A549 (cell line): Measurements from ENCODE around the gene USH1C. TPM values are rescaled to one million over a fixed set of nuclear protein-coding genes. Genes with fewer than 3 reads are reported as not detected.

Experiments
- ATAC-seq, 2 experiments: fragments of 200-7000 bp in 1 of 2; fragments of >200 bp in 1 of 2; cut with Nextera tagmentation in 1 of 2; cut with Tn5 transposase in 1 of 2; 3 replicates each; pipeline versions ENCODE4 v1.8.0 to v1.9.1; 2018 to 2020; ENCODE audit warnings: mild to moderate bottlenecking in 1 of 2, moderate library complexity in 1 of 2
- CTCF ChIA-PET: fragments of 300-600 bp; sonication (Branson Sonifier 250); formaldehyde crosslinking; extraction: SDS; loops from one replicate; lab custom pipeline; 2021; ENCODE audit warnings: antibody characterized with exemption, inconsistent platforms; lab: Yijun Ruan, JAX
- POLR2A ChIA-PET: fragments of 350-600 bp; formaldehyde crosslinking; extraction: SDS; loops from one replicate; lab custom pipeline; 2021; ENCODE audit warnings: antibody characterized with exemption, inconsistent platforms; lab: Yijun Ruan, JAX
- DNase-seq, 2 experiments: peaks; one replicate each; pipeline versions ENCODE4 v3.0.0 to v3.0.0-alpha.2; 2011 to 2016; ENCODE audit warnings: low read depth in 1 of 2, low spot score in 1 of 2
- FAIRE-seq: peaks from 2 replicates; lab custom pipeline; 2011; peaks lifted over from hg19 to GRCh38; lab: Jason Lieb, UNC
- H3K27ac ChIP-seq, 2 experiments: fragments of >200 bp; sonication (Bioruptor Twin); formaldehyde crosslinking; 3 replicates each; pipeline ENCODE4 v1.5.1; 2016 to 2017
- H3K4me1 ChIP-seq: fragments of >200 bp; sonication (Bioruptor Twin); formaldehyde crosslinking; 3 replicates; pipeline ENCODE4 v1.6.1; 2016
- H3K4me2 ChIP-seq: fragments of >200 bp; sonication (Bioruptor Twin); formaldehyde crosslinking; 3 replicates; pipeline ENCODE4 v1.6.1; 2016
- H3K4me3 ChIP-seq: fragments of >200 bp; sonication (Bioruptor Twin); formaldehyde crosslinking; 3 replicates; pipeline ENCODE4 v1.5.1; 2016
- H3K9me3 ChIP-seq: fragments of >200 bp; sonication (Bioruptor Twin); formaldehyde crosslinking; 3 replicates; pipeline ENCODE4 v1.6.1; 2016
- CBX8 ChIP-seq: fragments of 200-600 bp; sonication (generic); IDR thresholded peaks from 2 replicates; pipeline ENCODE4 v1.6.1; 2016
- CHD4 ChIP-seq: fragments of 200-600 bp; sonication (generic); IDR thresholded peaks from 2 replicates; pipeline ENCODE4 v1.6.1; 2016; ENCODE audit warnings: antibody characterized with exemption, mild to moderate bottlenecking, borderline replicate concordance
- CTCF ChIP-seq: fragments of >200 bp; sonication (Bioruptor Twin); formaldehyde crosslinking; IDR thresholded peaks from 3 replicates; pipeline ENCODE4 v1.5.1; 2016
- FOSB ChIP-seq: fragments of 250-450 bp; sonication (Bioruptor Pico); IDR thresholded peaks from 2 replicates; pipeline ENCODE4 v1.5.0; 2020; ENCODE audit warnings: mild to moderate bottlenecking, moderate library complexity
- FOSL2 ChIP-seq, 2 experiments: fragments of 450-650 bp in 1 of 2; fragments of >200 bp in 1 of 2; sonication (Bioruptor Twin) in 1 of 2; formaldehyde crosslinking; IDR thresholded peaks; 2 replicates each; pipeline versions ENCODE4 v1.5.0 to v1.6.1; 2016 to 2020; ENCODE audit warnings: mild to moderate bottlenecking in 1 of 2, moderate library complexity in 1 of 2
- FOXS1 ChIP-seq: fragments of 250-450 bp; sonication (Bioruptor Pico); IDR thresholded peaks from 2 replicates; pipeline ENCODE4 v1.5.0; 2020; ENCODE audit warnings: mild to moderate bottlenecking, moderate library complexity
- HDAC2 ChIP-seq: fragments of 200-600 bp; sonication (generic); IDR thresholded peaks from 2 replicates; pipeline ENCODE4 v1.6.1; 2016
- HOXA7 ChIP-seq: fragments of 250-450 bp; sonication (Bioruptor Pico); IDR thresholded peaks from 2 replicates; pipeline ENCODE4 v1.5.0; 2020; ENCODE audit warnings: mild to moderate bottlenecking, moderate library complexity
- JUN ChIP-seq, 2 experiments: fragments of >200 bp; sonication (Bioruptor Twin); formaldehyde crosslinking; IDR thresholded peaks; 2 replicates in 1 of 2; 3 replicates in 1 of 2; pipeline ENCODE4 v1.6.1; 2016 to 2017
- JUNB ChIP-seq: fragments of >200 bp; sonication (Bioruptor Twin); formaldehyde crosslinking; IDR thresholded peaks from 2 replicates; pipeline ENCODE4 v1.6.1; 2016
- NPAS2 ChIP-seq: fragments of 250-450 bp; sonication (Bioruptor Pico); IDR thresholded peaks from 2 replicates; pipeline ENCODE4 v1.8.0; 2022; ENCODE audit warnings: mild to moderate bottlenecking, moderate library complexity, borderline replicate concordance
- PBX3 ChIP-seq: IDR thresholded peaks from 2 replicates; pipeline ENCODE4 v1.6.1; 2012
- POLR2A ChIP-seq: IDR thresholded peaks from 2 replicates; pipeline ENCODE4 v1.6.1; 2012; ENCODE audit warnings: mild to moderate bottlenecking, low read length
- RAD21 ChIP-seq, 2 experiments: fragments of >200 bp in 1 of 2; sonication (Bioruptor Twin) in 1 of 2; formaldehyde crosslinking in 1 of 2; IDR thresholded peaks in 1 of 2; conservative IDR thresholded peaks in 1 of 2; 2 replicates in 1 of 2; 3 replicates in 1 of 2; pipeline ENCODE4 v1.6.1; 2012 to 2018; ENCODE audit warnings: inconsistent platforms in 1 of 2
- REST ChIP-seq: fragments of 200-600 bp; sonication (generic); IDR thresholded peaks from 2 replicates; pipeline ENCODE4 v1.6.1; 2016; ENCODE audit warnings: antibody characterized with exemption, mild to moderate bottlenecking, moderate library complexity
- RFX5 ChIP-seq: fragments of 450-650 bp; IDR thresholded peaks from 2 replicates; pipeline ENCODE4 v1.7.1; 2014; ENCODE audit warnings: antibody characterized with exemption, mild to moderate bottlenecking, moderate library complexity
- SMC3 ChIP-seq: fragments of >200 bp; sonication (Bioruptor Twin); formaldehyde crosslinking; IDR thresholded peaks from 3 replicates; pipeline ENCODE4 v1.6.1; 2018; ENCODE audit warnings: inconsistent platforms
- TP53 ChIP-seq: fragments of 250-450 bp; sonication (Bioruptor Pico); IDR thresholded peaks from 2 replicates; pipeline ENCODE4 v1.5.0; 2021; ENCODE audit warnings: mild to moderate bottlenecking, moderate library complexity
- USF2 ChIP-seq: fragments of 450-650 bp; IDR thresholded peaks from 2 replicates; pipeline ENCODE4 v1.6.1; 2014; ENCODE audit warnings: antibody characterized with exemption
- ZC3H11A ChIP-seq: fragments of 450-650 bp; IDR thresholded peaks from 2 replicates; pipeline ENCODE4 v1.6.1; 2014; ENCODE audit warnings: antibody characterized with exemption, mild to moderate bottlenecking
- ZFP36 ChIP-seq: fragments of 450-650 bp; IDR thresholded peaks from 2 replicates; pipeline ENCODE4 v1.6.1; 2014; ENCODE audit warnings: borderline replicate concordance; ENCODE audit not compliant: partially characterized antibody
- ZNF302 ChIP-seq: fragments of 250-450 bp; sonication (Bioruptor Pico); IDR thresholded peaks from 2 replicates; pipeline ENCODE4 v1.9.0; 2021; ENCODE audit warnings: inconsistent platforms, mild to moderate bottlenecking, moderate library complexity
- ZSCAN20 ChIP-seq: fragments of 250-450 bp; sonication (Bioruptor Pico); IDR thresholded peaks from 2 replicates; pipeline ENCODE4 v1.8.0; 2022; ENCODE audit warnings: mild to moderate bottlenecking, moderate library complexity
- WGBS: methylation state at CpG from one replicate; pipeline ENCODE4 v1.1.6; 2017; ENCODE audit errors: missing lambda C conversion rate; 5-methylcytosine and 5-hydroxymethylcytosine counted together
- polyA plus RNA-seq, 4 experiments: library from polyadenylated mRNA; depleted of rRNA in 3 of 4; stranded (reverse); fragments of >200 nt; fragmentation: RNase III in 1 of 4; extraction: RNeasy Plus Mini Kit Qiagen cat#74134 plus additional on column Dnase treatment in 1 of 4; gene quantifications; 2 replicates in 3 of 4; 3 replicates in 1 of 4; pipeline ENCODE4 v1.2.3, GENCODE V29; 2011 to 2017

USH1C gene
- polyA plus RNA-seq, 2 of the 4 experiments (the other 2 are of a cell fraction): 3.2 to 8.6 TPM

GRCh38 chr11:17518366-17518765 lies 25.9 kb downstream of the USH1C start:
- ChIA-PET CTCF (interaction anchor here (0.7 to 45.8 kb wide), 5 partner anchors 10 to 165 kb away, joined by 3 to 1119 read pairs (median 89); partner anchors contain the start of gene KCNJ11), POLR2A (no interaction called here)
- Histone ChIP-seq H3K4me3 (no peak overlapping the region), H3K4me1 (no peaks in the 10 kb centered on the region), H3K4me2 (no peak overlapping the region), H3K9me3 (no peaks in the 10 kb centered on the region), H3K27ac (no peak overlapping the region)
- no peak for FAIRE-seq
- no peak for TF ChIP-seq POLR2A
- TF ChIP-seq ZSCAN20 (CRISPR knock-in tag): no peak
- TF ChIP-seq CTCF: no peak
- no peak for TF ChIP-seq NPAS2
- no peak for TF ChIP-seq PBX3
- no peak for TF ChIP-seq SMC3
- TF ChIP-seq CBX8: no peak
- no peak for TF ChIP-seq FOSL2 (IDR thresholded peaks at IDR 0.05)
- no peak for TF ChIP-seq FOSL2 (CRISPR knock-in tag; IDR thresholded peaks at IDR 0.05)
- WGBS: 53% methylated on average over 2 of the region's 2 CpGs
- DNase-seq: no peak
- ATAC-seq: no peak

- DNase-seq (no peak), FAIRE-seq (no peak), ATAC-seq (no peak)
- Histone ChIP-seq H3K27ac (no peak overlapping the region), H3K4me1 (no peaks in the 10 kb centered on the region), H3K4me3 (no peak overlapping the region), H3K9me3 (no peaks in the 10 kb centered on the region), H3K4me2 (no peak overlapping the region)
- TF ChIP-seq REST (no peak), ZFP36 (no peak)
- ChIA-PET POLR2A (no interaction called here), CTCF (interaction anchor here (0.7 to 45.8 kb wide), 6 partner anchors 11 to 598 kb away, joined by 3 to 1119 read pairs (median 48); partner anchors contain the start of gene KCNJ11)
- 82% methylated on average over 10 of the region's 10 CpGs for WGBS
Measured at GRCh38 chr11:17517186-17517585, 27.0 kb downstream of the USH1C start.

- Histone ChIP-seq H3K4me3 (no peak overlapping the region), H3K9me3 (no peaks in the 10 kb centered on the region), H3K4me1 (no peaks in the 10 kb centered on the region), H3K27ac (no peak overlapping the region), H3K4me2 (no peak overlapping the region)
- DNase-seq: no peak
- no peak for ATAC-seq
- no peak for FAIRE-seq
- WGBS: 57% methylated on average over 7 of the region's 7 CpGs
- ChIA-PET POLR2A (no interaction called here), CTCF (interaction anchor here (0.6 to 45.8 kb wide), 7 partner anchors 11 to 1740 kb away, joined by 3 to 1119 read pairs (median 8); partner anchors contain the start of gene KCNJ11)
- TF ChIP-seq JUNB (no peak), POLR2A (no peak), RFX5 (no peak), FOXS1 (CRISPR knock-in tag) (no peak), RAD21 (conservative IDR thresholded peaks at IDR 0.05 in 1 of 2, IDR thresholded peaks at IDR 0.05 in 1 of 2) (no peak), HDAC2 (no peak), USF2 (no peak), REST (no peak), ZNF302 (CRISPR knock-in tag) (no peak), HOXA7 (no peak), TP53 (no peak), JUN (IDR thresholded peaks at IDR 0.05) (no peak), FOSB (CRISPR knock-in tag) (no peak), CHD4 (no peak), ZC3H11A (no peak)
Measured at GRCh38 chr11:17516551-17517150, 27.6 kb downstream of the USH1C start.
